ENCODE data around the gene CFAP410. TPM values are rescaled to one million over a fixed set of nuclear protein-coding genes. Genes with fewer than 3 reads are reported as not detected.
A peak's percentile ranks its signal among the peaks of the same experiment; 100 is the strongest.
"Not testable (repeated sequence)": the region's sequence is repeated elsewhere in the genome, so short reads cannot be mapped to it uniquely, and the experiment has no call there.

Gene CFAP410
- total RNA-seq, 1 experiment from 2014 or later: 15.7 TPM

DNA sequence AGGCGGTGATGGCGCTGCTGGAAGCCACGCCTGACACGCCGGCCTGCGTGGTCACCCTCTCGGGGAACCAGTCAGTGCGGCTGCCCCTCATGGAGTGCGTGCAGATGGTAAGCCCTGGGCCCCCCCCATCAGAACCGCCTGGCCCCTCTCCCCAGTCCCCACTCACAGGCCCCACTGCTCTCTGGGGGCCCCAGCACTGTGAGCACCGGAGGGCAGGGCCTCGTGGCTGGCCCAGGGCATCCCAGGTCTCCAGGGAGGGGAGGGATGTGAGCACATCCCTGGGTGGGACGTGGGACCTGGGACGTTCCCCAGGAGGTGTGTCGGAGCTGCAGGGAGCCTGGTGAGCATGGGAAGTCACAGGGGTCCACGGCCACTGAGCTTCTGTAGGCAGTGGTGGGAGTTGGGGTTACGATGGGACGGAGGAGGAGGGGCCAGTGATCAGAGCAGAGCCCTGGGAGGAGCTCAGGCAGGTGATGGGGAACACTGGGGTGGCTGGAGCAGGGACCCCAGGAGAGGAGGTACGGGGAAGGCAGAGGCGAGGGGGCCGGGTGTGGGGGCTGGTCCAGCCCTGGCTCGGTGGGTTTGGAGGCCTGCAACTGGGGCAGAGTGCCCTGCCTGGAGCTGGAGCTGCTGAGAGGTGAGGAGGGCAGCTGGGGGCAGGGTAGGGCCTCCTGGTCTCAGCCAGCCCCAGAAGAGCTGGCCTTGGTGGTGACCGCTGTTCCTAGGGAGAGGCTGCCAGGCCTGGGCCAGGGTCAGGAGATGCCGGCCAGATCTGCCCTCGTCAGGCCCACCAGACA is 20.5 kb downstream of the CFAP410 start:
- no peak for DNase-seq (ENCODE audit: low read depth)

DNA sequence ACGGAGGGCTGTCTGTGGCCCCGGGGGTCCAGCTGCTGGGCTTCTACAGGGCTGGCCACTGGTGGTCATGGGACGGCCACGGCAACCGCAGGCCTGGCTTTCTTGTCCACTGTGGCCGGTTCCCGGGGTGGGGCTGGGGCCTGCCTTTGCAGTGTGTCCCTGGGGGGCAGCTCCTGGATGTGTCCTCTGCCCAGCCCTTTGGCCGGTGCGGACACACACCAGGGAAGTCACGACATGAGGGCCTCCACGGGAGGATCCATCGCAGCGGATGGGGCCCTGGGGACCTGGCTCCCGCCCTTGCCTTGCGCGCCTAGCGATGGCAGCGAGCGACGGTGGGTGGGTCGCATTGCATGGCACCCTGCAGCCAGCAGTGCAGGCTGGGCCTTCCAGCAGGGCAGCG is 21.3 kb downstream of the CFAP410 start:
- no peak for DNase-seq (ENCODE audit: low read depth)

DNA sequence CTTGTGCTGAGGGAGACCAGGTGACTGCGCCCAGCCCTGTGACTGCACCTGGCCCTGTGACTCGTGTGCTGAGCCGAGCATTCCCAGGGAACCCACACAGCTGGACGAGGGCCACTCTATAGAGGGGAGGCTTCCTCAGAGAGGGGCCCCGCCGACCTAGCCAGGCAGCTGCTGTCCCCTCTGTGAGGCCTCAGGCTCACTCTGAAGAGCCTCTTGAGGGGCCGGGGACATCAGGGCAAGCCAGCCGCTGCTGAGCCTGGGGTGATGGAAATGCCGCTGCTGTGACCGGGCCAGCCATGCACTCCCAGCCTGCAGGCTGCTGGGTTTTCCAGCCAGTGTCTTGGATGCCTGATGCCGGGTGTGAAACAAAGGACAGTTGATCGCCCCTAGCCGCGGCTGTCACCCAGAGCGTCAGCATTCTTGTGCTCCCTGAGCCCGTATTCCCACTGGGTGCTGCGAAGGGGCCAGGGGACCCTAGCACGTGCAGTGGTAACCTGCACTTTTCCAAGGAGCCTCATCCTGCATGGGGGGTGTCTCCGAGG is 21.9 kb downstream of the CFAP410 start:
- no peak for DNase-seq (ENCODE audit: low read depth)

DNA sequence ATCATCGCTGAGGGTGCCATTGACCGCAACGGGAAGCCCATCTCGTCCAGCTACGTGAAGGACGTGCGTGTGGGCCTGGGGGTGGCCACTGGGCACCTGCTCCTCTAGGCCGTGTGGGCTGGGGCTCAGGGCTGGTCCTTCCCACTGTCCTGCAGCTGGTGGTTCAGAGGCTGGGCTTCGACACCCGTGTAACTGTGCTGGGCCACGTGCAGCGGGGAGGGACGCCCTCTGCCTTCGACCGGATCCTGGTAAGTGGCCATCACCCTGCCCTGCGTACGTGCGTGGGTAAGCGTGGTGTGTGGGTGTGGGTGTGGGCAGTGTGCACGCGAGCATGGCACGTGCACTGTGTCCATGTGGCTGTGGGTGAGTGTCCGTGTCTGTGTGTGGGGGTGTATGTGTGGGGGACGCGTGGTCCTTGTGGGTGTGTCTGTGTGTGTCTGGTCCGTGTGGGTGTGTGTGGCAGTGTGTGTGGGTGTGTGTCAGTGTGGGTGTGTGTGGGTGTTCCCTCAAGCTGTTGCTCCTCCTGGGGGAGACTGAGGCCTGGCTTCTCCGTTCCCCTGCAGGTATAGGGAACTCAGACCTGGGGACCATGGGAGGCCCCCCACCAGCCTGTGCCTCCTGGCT is 22.8 kb downstream of the CFAP410 start:
- no peak for DNase-seq (ENCODE audit: low read depth)

DNA sequence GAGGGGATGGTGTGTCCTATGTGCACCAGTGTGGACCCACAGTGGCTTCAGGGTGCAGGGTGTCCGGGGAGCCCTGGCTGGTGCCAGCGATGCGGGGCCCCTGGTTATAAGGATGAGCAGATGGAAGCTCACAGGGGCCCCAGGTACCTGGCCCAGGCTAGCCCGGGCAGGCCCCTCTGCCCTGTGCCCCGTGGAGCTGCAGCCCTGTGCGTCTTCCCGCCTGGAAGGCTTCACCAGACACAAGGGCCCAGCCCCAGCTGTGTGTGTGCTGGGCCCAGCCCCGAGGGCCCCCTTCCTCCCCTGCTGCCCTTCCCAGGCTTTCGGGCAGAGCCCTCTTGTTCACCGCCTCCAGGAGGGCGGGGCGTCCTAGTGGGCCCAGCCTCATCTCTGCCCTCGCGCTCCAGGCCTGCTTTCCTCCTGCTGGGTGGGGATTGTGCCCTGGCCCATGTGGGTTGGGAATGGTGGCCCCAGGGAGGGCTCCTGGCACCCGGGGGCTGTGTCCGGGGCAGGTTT is 23.4 kb downstream of the CFAP410 start:
- DNase-seq (ENCODE audit: low read depth): no peak

DNA sequence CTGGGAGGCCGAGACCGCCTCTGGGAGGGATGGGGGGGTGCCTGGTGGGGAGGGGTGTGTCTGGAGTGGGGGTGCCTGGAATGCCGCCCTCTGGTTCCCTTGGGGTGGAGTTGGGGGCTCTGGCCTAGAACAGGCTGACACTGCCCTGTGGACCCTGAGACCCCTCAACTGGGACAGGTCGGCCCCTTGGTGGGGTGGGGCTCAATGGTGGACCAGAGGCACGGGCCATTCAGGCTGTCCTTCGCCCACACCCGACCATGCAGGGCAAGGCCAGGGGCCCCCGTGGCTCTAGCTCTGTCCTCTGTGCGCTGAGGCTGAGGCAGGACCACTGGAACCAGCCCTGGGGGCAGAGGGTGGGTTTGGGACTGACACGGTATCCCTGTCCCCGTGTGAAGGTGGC is 24.6 kb downstream of the CFAP410 start:
- DNase-seq (ENCODE audit: low read depth): no peak

DNA sequence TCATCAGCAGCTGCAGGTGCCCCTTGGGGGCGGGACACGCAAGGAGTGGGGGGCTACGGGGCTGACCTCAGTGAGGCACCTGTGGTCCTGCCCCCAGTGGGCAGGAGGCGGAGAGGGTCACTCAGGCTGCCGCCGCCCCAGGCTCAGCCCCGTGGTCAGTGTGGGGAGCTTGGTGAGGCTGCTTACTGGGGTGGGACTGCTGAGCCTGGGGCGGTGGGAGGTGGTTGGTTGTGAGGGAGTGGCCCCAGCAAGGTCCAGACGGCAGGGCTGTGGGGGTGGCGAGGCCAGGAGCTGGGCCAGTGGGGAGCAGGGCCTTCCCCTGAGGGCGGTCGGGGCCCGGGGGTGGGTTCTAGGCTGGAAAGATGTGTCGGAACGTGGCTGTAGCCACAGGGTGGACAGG is 25.1 kb downstream of the CFAP410 start:
- DNase-seq (ENCODE audit: low read depth): no peak

DNA sequence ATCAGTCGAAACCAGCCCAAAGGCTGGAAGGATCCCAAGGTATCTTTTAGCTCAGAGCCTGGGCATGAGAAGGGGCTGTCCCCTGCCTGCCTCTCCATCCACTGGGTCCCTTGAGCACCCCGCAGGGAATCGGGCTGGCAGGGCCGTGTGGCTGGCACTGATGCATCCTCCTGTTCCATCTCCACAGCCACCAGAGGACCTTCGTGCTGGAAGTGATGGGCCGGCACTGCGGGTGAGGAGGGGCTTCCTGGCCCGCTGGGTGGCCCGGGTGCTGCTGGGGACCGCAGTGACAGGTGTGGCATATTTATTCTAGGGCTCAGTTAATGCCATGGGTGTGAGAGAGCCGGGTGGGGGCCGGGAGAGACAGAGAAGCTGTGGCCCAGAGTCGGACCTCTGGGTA is 25.7 kb downstream of the CFAP410 start:
- DNase-seq (ENCODE audit: low read depth): no peak

DNA sequence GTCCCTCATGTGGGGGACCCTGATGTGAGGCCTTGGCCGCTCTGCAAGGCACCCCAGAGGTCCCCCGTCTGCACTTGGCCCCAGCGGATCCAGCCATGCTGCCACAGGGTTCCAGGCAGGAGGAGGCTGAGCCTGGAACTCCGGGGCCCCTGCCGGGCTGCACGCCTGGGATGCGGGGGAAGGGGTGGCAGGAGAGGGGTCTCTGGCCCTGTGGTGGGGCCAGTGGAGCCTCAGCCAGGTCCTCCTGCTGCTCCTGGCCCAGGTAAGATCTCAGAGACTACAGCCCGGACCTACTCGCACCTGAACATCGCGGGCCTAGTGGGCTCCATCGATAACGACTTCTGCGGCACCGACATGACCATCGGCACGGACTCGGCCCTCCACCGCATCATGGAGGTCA is 26.5 kb downstream of the CFAP410 start:
- no peak for DNase-seq (ENCODE audit: low read depth)

DNA sequence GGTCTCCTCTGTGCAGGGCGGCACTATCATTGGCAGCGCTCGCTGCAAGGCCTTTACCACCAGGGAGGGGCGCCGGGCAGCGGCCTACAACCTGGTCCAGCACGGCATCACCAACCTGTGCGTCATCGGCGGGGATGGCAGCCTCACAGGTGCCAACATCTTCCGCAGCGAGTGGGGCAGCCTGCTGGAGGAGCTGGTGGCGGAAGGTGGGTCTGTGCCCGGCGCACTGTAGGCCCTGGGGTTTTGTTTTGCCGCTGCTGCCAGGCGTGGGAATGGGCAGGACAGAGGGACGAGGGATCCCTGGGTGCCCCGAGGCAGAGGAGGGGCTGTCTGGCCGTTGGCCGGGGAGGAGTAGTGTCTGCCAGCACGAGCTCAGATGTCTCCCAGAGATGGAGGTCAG is 27.1 kb downstream of the CFAP410 start:
- no peak for DNase-seq (ENCODE audit: low read depth)

DNA sequence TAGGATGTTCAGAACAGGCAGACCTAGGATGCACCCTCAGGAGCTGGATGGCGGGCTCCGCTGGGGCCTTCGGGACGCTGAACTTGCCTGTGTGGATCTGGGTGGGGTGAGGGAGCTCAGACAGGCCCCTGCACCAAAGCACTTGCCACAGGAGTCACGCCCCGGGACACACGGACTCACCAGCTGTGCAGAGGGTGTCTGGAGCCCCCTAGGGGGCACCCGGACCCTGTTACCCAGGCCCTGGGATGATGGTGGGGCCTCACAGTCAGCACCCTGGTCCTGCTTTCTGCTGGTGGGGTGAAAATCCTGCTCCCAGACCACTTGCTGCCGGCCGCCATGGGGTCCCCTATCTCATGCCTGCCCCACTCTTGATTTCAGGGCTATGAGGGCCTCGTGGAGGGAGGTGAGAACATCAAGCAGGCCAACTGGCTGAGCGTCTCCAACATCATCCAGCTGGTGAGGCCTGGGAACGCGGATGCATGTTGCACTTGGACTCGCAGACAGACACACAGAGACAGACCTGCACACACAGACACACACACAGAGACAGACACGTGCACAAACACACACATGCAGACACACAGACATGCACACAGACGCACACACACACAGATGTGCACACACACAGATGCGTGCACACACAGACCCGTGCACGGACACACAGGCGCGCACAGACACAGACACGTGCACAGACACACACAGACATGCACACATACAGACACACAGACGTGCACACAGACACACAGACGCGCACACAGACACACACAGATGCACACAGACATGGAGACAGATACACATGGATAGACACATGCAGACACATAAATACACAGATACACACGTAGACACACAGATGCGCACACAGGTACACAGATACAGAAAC is 28.3 kb downstream of the CFAP410 start:
- no peak for DNase-seq (ENCODE audit: low read depth)

DNA sequence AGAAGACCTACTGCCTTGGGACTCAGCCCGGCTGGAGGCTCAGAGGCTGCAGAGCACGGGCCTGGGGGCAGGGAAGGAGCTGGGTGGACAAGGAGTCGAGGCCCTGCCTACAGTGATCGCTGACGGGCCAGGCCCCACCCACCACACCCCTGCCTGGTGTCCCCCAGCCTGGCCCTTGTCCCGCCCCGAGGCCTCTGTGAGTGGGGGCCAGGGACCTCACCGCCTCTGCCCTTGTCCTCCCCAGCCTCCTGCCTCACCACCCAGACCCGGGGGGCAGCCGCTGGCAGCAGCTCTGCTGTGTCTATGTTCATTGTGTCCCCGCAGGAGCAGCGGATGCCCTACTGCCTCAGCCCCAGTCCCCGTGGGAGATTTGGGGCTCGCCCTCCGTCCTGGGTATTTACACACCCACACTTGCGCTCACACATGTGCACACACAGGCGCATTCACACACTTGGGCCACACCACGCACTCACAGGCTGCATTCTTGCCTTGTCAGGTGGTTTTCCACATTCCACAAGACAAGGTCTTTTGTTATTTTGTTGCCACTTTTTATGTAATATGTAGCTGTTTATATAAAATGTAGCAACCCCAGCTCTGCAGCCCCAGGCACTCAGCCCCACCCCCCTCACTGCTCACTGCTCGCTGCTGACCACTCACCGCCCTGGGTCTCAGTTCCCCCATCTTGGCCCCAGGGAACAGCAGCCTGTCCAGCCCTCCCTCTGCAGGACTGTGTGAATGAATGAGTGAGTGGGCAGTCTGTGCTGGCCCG is 32.1 kb downstream of the CFAP410 start:
- no peak for DNase-seq (ENCODE audit: low read depth)

DNA sequence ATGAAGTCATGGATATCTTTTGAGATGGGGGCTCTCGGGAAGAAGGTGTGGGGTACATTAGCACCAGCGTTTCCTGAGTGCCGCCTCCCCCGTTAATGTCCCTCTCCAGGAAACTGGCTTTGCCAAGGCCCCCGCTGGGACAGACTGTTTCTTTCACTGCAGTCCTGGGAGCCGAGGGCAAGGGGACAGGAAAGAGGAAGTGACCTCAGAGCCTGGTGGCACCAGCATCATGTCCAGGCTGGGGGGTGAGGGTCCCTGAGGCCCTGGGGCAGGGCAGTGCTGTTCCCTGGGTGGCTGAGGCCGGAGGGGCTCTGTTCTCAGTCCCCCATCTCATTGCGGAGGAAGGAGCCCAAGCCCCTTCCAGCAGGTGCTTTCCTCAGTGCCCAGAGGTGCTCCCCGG is 33.5 kb downstream of the CFAP410 start:
- no peak for DNase-seq (ENCODE audit: low read depth)

DNA sequence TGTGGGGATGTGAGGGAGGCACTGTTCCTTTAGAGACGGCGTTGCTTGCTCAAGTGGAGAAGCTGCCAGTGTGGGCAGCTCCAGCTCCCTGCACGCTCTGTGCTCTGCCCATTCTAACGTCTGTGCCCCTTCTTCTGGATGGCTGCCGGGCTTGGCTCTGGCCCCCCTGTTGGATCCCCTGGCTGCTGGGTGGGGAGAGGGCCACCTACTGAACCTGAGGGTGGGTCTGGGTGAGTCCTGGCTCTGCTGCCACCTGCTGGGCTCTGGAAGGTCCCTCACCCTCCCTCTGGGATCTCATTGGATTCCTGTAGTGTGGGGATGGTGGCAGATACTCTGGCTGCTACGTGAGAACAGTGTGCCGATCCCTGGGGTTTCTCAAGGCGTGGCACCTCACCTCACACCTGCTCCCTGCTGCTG is 34.3 kb downstream of the CFAP410 start:
- DNase-seq (ENCODE audit: low read depth): no peak

DNA sequence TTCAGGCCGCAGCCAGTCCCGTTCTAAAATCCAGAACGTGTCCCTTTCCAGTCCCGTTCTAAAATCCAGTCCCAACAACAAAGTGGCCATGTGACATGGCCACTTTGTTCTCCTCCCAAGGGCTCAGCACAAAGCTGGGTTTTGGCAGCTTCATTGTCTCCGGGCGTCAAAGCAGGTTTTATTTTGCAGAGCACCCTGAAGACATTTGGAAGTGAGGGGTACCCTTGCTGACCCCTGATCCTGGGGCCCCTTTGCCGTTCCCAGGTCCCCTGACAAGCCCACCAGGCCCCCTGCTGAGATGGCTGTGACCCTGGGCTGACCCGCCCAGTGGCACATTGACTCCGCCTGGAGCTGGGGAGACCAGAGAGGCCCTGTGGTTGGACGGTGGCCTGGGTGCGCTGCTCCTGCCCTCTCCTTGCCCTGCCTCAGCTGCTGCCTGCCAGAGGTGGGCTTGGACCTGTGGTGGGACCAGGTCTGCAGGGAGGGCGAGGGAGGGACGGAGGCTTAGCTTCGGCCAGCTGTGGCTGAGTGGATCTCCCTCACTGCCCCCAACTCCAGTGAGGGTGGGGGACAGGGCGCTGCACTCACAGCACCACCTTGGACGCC is 35.1 kb downstream of the CFAP410 start:
- DNase-seq (ENCODE audit: low read depth): no peak

DNA sequence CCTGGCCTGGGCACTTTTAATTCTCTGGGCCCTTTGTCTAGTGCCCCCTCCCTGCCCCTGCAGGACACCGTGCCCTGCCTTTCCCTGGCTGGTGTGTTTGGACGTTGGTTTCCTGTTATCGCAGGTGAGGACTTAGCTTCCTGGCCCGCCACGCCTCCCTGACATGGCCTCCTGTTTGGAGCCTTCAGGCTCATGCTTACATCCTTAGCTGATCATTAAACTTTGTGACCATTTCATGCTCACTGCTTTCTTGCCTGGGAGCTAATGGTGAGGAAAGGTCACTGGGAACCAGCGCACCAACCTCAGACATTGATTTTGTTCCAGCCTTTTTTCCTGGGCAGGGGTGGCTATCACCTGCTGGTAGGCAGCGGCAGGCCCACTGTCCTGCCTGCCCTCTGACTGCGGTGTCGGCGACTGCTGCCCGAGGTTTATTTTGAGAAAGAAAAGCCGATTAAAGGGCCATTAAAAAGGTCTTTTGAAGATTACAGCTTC is 35.7 kb downstream of the CFAP410 start:
- DNase-seq (ENCODE audit: low read depth): no peak

DNA sequence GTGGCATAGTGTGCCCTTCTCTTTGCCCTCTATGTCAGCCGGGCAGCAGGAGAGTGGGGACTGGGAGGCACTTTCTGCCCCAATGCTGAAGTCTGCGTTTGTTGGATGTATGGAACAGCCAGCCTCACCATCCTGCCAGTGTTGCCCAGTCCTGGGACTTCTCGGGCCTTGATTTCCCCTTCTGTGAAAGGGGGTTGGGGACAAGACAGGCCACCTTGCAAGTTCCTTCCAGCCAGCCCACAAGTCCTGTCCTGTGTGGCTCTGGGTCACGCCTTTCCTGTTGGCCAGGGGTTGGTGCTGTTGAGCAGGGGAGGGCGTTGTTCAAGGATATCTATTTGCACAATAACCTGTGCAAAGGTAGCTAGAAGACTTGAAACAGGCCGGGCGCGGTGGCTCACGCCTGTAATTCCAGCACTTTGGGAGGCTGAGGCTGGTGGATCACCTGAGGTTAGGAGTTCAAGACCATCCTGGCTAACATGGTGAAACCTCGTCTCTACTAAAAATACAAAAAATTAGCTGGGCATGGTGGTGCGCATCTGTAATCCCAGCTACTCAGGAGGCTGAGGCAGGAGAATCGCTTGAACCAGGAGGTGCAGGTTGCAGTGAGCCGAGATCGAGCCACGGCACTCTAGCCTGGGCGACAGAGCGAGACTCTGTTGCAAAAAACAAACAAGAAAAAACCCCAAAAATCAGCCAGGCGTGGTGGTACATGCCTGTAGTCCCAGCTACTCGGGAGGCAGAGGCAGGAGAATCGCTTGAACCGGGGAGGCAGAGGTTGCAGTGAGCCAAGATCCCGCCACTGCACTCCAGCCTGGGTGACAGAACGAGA is 36.4 kb downstream of the CFAP410 start:
- not testable (repeated sequence) for DNase-seq (ENCODE audit: low read depth)

DNA sequence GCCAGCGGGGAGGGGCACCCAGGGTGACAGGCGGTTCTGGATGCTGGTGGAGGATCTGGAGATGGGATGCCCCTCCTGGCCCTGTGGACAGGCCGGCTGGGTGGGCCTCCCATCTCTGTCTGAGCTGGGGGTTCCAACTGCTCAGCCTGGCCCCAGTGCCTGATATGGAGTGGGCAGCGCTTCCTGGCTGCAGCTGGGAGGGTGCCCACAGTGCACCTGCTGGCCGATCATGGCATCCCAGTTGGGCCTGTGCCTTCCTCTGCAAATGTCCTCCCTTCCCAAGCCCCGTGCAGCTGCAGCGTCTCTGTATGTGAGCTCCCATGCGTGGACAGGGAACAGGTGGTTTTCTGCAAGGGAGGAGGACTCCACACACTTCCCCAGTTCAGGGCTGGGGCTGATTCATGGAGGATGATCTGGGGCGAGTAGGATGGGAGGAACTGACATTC is 37.2 kb downstream of the CFAP410 start:
- peak; percentile 19 for DNase-seq (ENCODE audit: low read depth)

DNA sequence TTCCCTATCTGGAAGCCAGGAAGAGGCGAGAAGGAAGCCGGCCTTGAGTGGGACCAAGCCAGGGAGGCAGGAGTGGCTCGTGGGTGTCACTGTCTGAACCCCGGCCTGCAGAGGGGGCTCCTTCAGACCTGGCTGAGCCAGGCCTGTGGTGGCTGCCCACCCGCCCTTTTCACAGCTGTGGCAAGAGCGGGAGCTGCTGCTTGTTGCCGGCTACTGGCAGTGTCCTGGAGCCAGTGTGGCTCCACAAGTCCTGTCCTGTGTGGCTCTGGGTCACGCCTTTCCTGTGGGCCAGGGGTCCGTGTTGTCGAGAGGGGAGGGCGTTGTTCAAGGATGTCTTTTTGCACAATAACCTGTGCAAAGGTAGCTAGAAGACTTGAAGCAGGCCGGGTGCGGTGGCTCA is 38.0 kb downstream of the CFAP410 start:
- no peak for DNase-seq (ENCODE audit: low read depth)
